K562 (cell line): ENCODE measurements around the gene RGS14. TPM values are rescaled to one million over a fixed set of nuclear protein-coding genes. Genes with fewer than 3 reads are reported as not detected.
A peak's percentile ranks its signal among the peaks of the same experiment; 100 is the strongest.

Experiments
- ATAC-seq: fragments of 200-7000 bp; cut with Tn5 transposase; 3 replicates; pipeline ENCODE4 v1.9.1; 2020; ENCODE audit warnings: moderate library complexity
- BruUV-seq: library from RNA; stranded (reverse); fragments of 400-500 nt; replicated peaks from 2 replicates; lab custom pipeline; 2021; lab: Mats Ljungman, UMichigan
- CTCF ChIA-PET: fragments of 300-600 bp; formaldehyde crosslinking; extraction: SDS; loops from one replicate; lab custom pipeline; 2021; ENCODE audit warnings: low intra/inter-chr PET ratio; lab: Yijun Ruan, JAX
- POLR2A ChIA-PET: fragments of 300-600, 350-650 bp; sonication (Branson Sonifier 250); formaldehyde crosslinking; extraction: SDS; loops from one replicate; lab custom pipeline; 2021; ENCODE audit warnings: antibody characterized with exemption, inconsistent platforms; lab: Yijun Ruan, JAX
- DNase-seq, 4 experiments: peaks; one replicate each; pipeline versions ENCODE4 v3.0.0 to v3.0.0-alpha.2; 2011 to 2018; ENCODE audit warnings: low spot score in 3 of 4, mixed read lengths in 3 of 4; ENCODE audit errors: extremely low read depth in 1 of 4
- FAIRE-seq: peaks from 2 replicates; lab custom pipeline; 2011; peaks lifted over from hg19 to GRCh38; lab: Jason Lieb, UNC
- H2AFZ ChIP-seq: 2 replicates; pipeline ENCODE4 v1.6.0; 2011; ENCODE audit warnings: low read depth, low read length, control low read depth, inconsistent platforms
- H3K27ac ChIP-seq: fragments of 200-600 bp; 3 replicates; pipeline ENCODE4 v1.8.0; 2011; ENCODE audit warnings: low read depth, mild to moderate bottlenecking, control low read depth, inconsistent platforms, low read length, moderate library complexity, mixed read lengths; ENCODE audit errors: extremely low read depth
- H3K27me3 ChIP-seq, 2 experiments: fragments of 300-600 bp in 1 of 2; 2 replicates in 1 of 2; 3 replicates in 1 of 2; pipeline versions ENCODE4 v1.6.0 to v1.8.0; 2011; ENCODE audit warnings: inconsistent platforms in 2 of 2, low read length in 2 of 2, mild to moderate bottlenecking in 1 of 2, mixed read lengths in 1 of 2, moderate library complexity in 1 of 2; ENCODE audit not compliant: control insufficient read depth in 2 of 2, insufficient read depth in 2 of 2
- H3K36me3 ChIP-seq: fragments of 300-600 bp; 3 replicates; pipeline ENCODE4 v1.8.0; 2011; ENCODE audit warnings: mild to moderate bottlenecking, low read length, inconsistent platforms; ENCODE audit not compliant: control insufficient read depth, insufficient read depth
- H3K4me1 ChIP-seq, 2 experiments: fragments of 200-600 bp in 1 of 2; replicated peaks in 1 of 2; 2 replicates in 1 of 2; 3 replicates in 1 of 2; pipeline versions ENCODE4 v1.5.1 to v1.8.0; 2011; ENCODE audit warnings: inconsistent platforms in 2 of 2, low read length in 2 of 2, mild to moderate bottlenecking in 1 of 2, mixed read lengths in 1 of 2, moderate library complexity in 1 of 2; ENCODE audit not compliant: control insufficient read depth in 2 of 2, insufficient read depth in 2 of 2
- H3K4me2 ChIP-seq: 2 replicates; pipeline ENCODE4 v1.6.1; 2011; ENCODE audit warnings: low read length, control low read depth, inconsistent platforms, mixed read lengths; ENCODE audit not compliant: insufficient read depth
- H3K4me3 ChIP-seq: fragments of 200-600 bp; sonication (generic), shearing (Covaris generic); 2 replicates; pipeline ENCODE4 v1.5.1; 2016; ENCODE audit warnings: control low read depth, inconsistent platforms
- H3K79me2 ChIP-seq: fragments of 200-600 bp; 3 replicates; pipeline ENCODE4 v1.8.0; 2011; ENCODE audit warnings: low read length, inconsistent platforms; ENCODE audit not compliant: control insufficient read depth, insufficient read depth
- H3K9ac ChIP-seq, 2 experiments: 2 replicates each; pipeline versions ENCODE4 v1.6.0 to v1.6.1; 2011; ENCODE audit warnings: low read depth in 2 of 2, low read length in 2 of 2, control low read depth in 1 of 2, inconsistent platforms in 1 of 2, mild to moderate bottlenecking in 1 of 2, mixed read lengths in 1 of 2; ENCODE audit not compliant: insufficient read depth in 1 of 2
- H3K9me1 ChIP-seq: one replicate; pipeline ENCODE4 v1.6.0; 2011; ENCODE audit warnings: inconsistent platforms, mild to moderate bottlenecking, low read length, moderate library complexity; ENCODE audit not compliant: control insufficient read depth, insufficient read depth
- H3K9me3 ChIP-seq: replicated peaks from 2 replicates; pipeline ENCODE4 v1.5.1; 2011; ENCODE audit warnings: low read depth, low read length, inconsistent platforms; ENCODE audit not compliant: control insufficient read depth, insufficient read depth
- H4K20me1 ChIP-seq: replicated peaks from 2 replicates; pipeline ENCODE4 v1.6.1; 2011; ENCODE audit warnings: low read length, inconsistent platforms, mixed read lengths; ENCODE audit not compliant: control insufficient read depth, insufficient read depth
- ARID2 ChIP-seq: fragments of 450-650 bp; IDR thresholded peaks from 2 replicates; pipeline ENCODE4 v1.6.1; 2017; ENCODE audit warnings: antibody characterized with exemption, mild to moderate bottlenecking
- CREB1 ChIP-seq, 2 experiments: sonication (generic) in 1 of 2; formaldehyde crosslinking in 1 of 2; IDR thresholded peaks; 2 replicates each; pipeline versions ENCODE4 v1.6.1 to v1.8.0; 2012 to 2022; ENCODE audit warnings: inconsistent platforms in 1 of 2, mild to moderate bottlenecking in 1 of 2, missing genetic modification reagents in 1 of 2, moderate library complexity in 1 of 2
- CREM ChIP-seq: IDR thresholded peaks from 2 replicates; pipeline ENCODE4 v1.6.1; 2014; ENCODE audit warnings: antibody characterized with exemption, low read depth
- ELF2 ChIP-seq: fragments of 250-450 bp; sonication (Bioruptor Pico); IDR thresholded peaks from 2 replicates; pipeline ENCODE4 v1.5.0; 2021; ENCODE audit warnings: mild to moderate bottlenecking
- GABPA ChIP-seq: fragments of 200-800 bp; sonication (Bioruptor generic); conservative IDR thresholded peaks from 2 replicates; pipeline ENCODE4 v1.6.1; 2016; ENCODE audit warnings: low read depth, missing genetic modification characterization, missing compliant biosample characterization
- GATAD2B ChIP-seq: fragments of 450-650 bp; IDR thresholded peaks from 2 replicates; pipeline ENCODE4 v1.6.1; 2017; ENCODE audit warnings: mild to moderate bottlenecking, borderline replicate concordance
- HINFP ChIP-seq: fragments of 450-650 bp; conservative IDR thresholded peaks from 2 replicates; pipeline ENCODE4 v1.6.1; 2016; ENCODE audit warnings: missing genetic modification characterization, low read depth, mild to moderate bottlenecking, control low read depth, missing compliant biosample characterization
- PCBP2 ChIP-seq: fragments of 200-400 bp; formaldehyde crosslinking; IDR thresholded peaks from 2 replicates; pipeline ENCODE4 v1.6.1; 2018; ENCODE audit warnings: low read length, low read depth, mild to moderate bottlenecking, moderate library complexity; ENCODE audit not compliant: poor library complexity, severe bottlenecking
- SREBF1 ChIP-seq: fragments of 150-350 bp; IDR thresholded peaks from 2 replicates; pipeline ENCODE4 v1.6.1; 2014; ENCODE audit warnings: antibody characterized with exemption, low read depth, low read length, borderline replicate concordance
- U2AF1 ChIP-seq: fragments of 200-400 bp; formaldehyde crosslinking; optimal IDR thresholded peaks from 2 replicates; pipeline ENCODE3; 2017; ENCODE audit warnings: mild to moderate bottlenecking, low read depth, low read length, moderate library complexity
- ZNF75A ChIP-seq: fragments of 450-650 bp; formaldehyde crosslinking; IDR thresholded peaks from 2 replicates; pipeline ENCODE4 v1.4.0; 2020; ENCODE audit warnings: mild to moderate bottlenecking
- WGBS: fragments of 100-300 bp; shearing (Covaris generic); methylation state at CpG from one replicate; pipeline ENCODE4 v1.1.6; 2016; ENCODE audit warnings: low coverage, mixed read lengths; ENCODE audit not compliant: insufficient coverage; ENCODE audit errors: missing lambda C conversion rate; 5-methylcytosine and 5-hydroxymethylcytosine counted together
- in situ Hi-C: fragments of 300-500 bp; cut with MboI; formaldehyde crosslinking; loops from 4 replicates; pipeline ENCODE4 v1.15.0; 2018; ENCODE audit warnings: inconsistent platforms, mixed read lengths
- intact Hi-C: fragments of 100-400 bp; cut with micrococcal nuclease; formaldehyde crosslinking; loops from 2 replicates; pipeline ENCODE4 v1.14.2; 2022
- polyA plus RNA-seq, 8 experiments: library from polyadenylated mRNA; depleted of rRNA in 4 of 8; stranded (reverse) in 5 of 8; unstranded in 3 of 8; fragments of >200 nt; fragmentation: Nextera tagmentation in 2 of 8; fragmentation: Illumina TruSeq in 1 of 8; extraction: Ambion mirVana in 2 of 8; extraction: Trizol in 1 of 8; gene quantifications; 2 replicates each; pipeline versions ENCODE4 v1.2.1 to v1.2.3, GENCODE V29; 2011 to 2014; ENCODE audit warnings: inconsistent platforms in 1 of 8, missing spikeins in 1 of 8
- total RNA-seq, 7 experiments: library from RNA; depleted of rRNA in 6 of 7; stranded (reverse); fragments of >200 nt in 6 of 7; fragmentation: Illumina TruSeq in 2 of 7; extraction: Trizol in 2 of 7; gene quantifications; 2 replicates each; pipeline versions ENCODE4 v1.2.1 to v1.2.3, GENCODE V29; 2011 to 2021; ENCODE audit warnings: low replicate concordance in 1 of 7
- TF ChIP-seq, protein P1 (sequence below): fragments of 200-800 bp; sonication (Bioruptor generic); IDR thresholded peaks from 2 replicates; pipeline ENCODE4 v1.6.1; 2016; ENCODE audit warnings: missing genetic modification characterization, missing compliant biosample characterization
- TF ChIP-seq, protein P2 (sequence below): conservative IDR thresholded peaks from 2 replicates; pipeline ENCODE4 v1.6.1; 2011; ENCODE audit warnings: low read depth, mild to moderate bottlenecking, low read length; ENCODE audit not compliant: control insufficient read depth

RGS14 gene
- total and polyA plus RNA-seq, 9 of the 15 experiments (the other 6 are each of a cell fraction or from before 2014, with no cell fraction given) = 0.28 to 75.9 (median 34.5) TPM

DNA sequence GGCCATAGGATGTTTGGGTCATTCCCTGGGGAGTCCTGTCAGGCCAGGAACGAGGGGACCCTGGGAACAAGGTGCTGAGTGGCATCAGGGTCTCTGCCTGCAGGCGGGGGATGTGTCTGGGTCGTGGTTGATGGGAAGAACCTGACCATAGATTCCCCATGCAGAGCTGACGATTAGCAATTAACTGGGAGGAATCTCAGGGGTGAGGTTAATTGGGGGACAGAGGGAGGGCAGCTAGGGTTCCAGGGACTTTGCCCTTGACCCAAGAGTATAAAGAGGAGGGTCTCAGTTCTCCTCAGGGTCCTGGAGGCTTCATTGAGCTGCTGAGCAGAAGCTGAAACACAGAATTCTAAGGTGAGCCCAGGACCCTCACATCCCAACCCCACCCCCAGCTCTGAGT lies 26.4 kb downstream of the RGS14 start, which contains the start of gene SLC34A1:
SLC34A1 (plus strand) TSS at position 301 of the 400 bp plus-strand sequence. CDS start 1,308 bp downstream, outside the sequence.
- intact Hi-C loops (no loop called here), in situ Hi-C loops (no loop called here)
- Histone ChIP-seq H3K79me2 (no peaks in the 10 kb centered on the region), H3K9ac (peak within 1 kb of the TSS in 1 of 2 experiments; percentile 54; a peak in 1 of 4 replicates), H3K36me3 (no peaks in the 10 kb centered on the region), H3K4me1 (peaks cover 5 to 26% of the 10 kb centered on the region in 2 experiments), H3K27ac (no peak within 1 kb of the TSS), H3K27me3 (peaks cover 0 to 12% of the 10 kb centered on the region in 2 experiments; a peak in 2 of 5 replicates), H3K4me3 (no peak within 1 kb of the TSS), H3K9me3 (no peaks in the 10 kb centered on the region), H3K9me1 (no peaks in the 10 kb centered on the region), H2AFZ (no peak within 1 kb of the TSS), H4K20me1 (no peaks in the 10 kb centered on the region), H3K4me2 (no peak within 1 kb of the TSS)
- TF ChIP-seq PCBP2 (no peak), CREB1 (IDR thresholded peaks at IDR 0.05) (no peak), CREB1 (CRISPR knock-in tag; IDR thresholded peaks at IDR 0.05) (no peak), U2AF1 (no peak), GABPA (tag) (no peak), GATAD2B (no peak), HINFP (tag) (no peak), SREBF1 (no peak), ZNF75A (no peak), ARID2 (no peak), ELF2 (CRISPR knock-in tag) (no peak), CREM (no peak)
- TF ChIP-seq, protein P1, sequence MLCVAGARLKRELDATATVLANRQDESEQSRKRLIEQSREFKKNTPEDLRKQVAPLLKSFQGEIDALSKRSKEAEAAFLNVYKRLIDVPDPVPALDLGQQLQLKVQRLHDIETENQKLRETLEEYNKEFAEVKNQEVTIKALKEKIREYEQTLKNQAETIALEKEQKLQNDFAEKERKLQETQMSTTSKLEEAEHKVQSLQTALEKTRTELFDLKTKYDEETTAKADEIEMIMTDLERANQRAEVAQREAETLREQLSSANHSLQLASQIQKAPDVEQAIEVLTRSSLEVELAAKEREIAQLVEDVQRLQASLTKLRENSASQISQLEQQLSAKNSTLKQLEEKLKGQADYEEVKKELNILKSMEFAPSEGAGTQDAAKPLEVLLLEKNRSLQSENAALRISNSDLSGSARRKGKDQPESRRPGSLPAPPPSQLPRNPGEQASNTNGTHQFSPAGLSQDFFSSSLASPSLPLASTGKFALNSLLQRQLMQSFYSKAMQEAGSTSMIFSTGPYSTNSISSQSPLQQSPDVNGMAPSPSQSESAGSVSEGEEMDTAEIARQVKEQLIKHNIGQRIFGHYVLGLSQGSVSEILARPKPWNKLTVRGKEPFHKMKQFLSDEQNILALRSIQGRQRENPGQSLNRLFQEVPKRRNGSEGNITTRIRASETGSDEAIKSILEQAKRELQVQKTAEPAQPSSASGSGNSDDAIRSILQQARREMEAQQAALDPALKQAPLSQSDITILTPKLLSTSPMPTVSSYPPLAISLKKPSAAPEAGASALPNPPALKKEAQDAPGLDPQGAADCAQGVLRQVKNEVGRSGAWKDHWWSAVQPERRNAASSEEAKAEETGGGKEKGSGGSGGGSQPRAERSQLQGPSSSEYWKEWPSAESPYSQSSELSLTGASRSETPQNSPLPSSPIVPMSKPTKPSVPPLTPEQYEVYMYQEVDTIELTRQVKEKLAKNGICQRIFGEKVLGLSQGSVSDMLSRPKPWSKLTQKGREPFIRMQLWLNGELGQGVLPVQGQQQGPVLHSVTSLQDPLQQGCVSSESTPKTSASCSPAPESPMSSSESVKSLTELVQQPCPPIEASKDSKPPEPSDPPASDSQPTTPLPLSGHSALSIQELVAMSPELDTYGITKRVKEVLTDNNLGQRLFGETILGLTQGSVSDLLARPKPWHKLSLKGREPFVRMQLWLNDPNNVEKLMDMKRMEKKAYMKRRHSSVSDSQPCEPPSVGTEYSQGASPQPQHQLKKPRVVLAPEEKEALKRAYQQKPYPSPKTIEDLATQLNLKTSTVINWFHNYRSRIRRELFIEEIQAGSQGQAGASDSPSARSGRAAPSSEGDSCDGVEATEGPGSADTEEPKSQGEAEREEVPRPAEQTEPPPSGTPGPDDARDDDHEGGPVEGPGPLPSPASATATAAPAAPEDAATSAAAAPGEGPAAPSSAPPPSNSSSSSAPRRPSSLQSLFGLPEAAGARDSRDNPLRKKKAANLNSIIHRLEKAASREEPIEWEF (CRISPR knock-in tag) = no peak
- TF ChIP-seq, protein P2, sequence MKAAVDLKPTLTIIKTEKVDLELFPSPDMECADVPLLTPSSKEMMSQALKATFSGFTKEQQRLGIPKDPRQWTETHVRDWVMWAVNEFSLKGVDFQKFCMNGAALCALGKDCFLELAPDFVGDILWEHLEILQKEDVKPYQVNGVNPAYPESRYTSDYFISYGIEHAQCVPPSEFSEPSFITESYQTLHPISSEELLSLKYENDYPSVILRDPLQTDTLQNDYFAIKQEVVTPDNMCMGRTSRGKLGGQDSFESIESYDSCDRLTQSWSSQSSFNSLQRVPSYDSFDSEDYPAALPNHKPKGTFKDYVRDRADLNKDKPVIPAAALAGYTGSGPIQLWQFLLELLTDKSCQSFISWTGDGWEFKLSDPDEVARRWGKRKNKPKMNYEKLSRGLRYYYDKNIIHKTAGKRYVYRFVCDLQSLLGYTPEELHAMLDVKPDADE = no peak
- DNase-seq (no peak), FAIRE-seq (no peak), ATAC-seq (no peak)
- 9% methylated on average over 4 of the region's 4 CpGs for WGBS
- no TSS peak for BruUV-seq
- ChIA-PET POLR2A (interaction anchor here (0.7 to 1.0 kb wide), 3 partner anchors 11 to 1432 kb away, joined by 3 read pairs; no protein-coding TSS in a partner anchor), CTCF (no interaction called here)
